Endothelial cell of umbilical vein (primary cell): ENCODE measurements around the gene FAM180B. TPM values are rescaled to one million over a fixed set of nuclear protein-coding genes. Genes with fewer than 3 reads are reported as not detected.
A peak's percentile ranks its signal among the peaks of the same experiment; 100 is the strongest.

ENCODE experiments used
- BruUV-seq: library from RNA; stranded (reverse); fragments of 400-500 nt; replicated peaks from 2 replicates; lab custom pipeline; 2021; lab: Mats Ljungman, UMichigan
- CTCF ChIA-PET: fragments of 300-600, 350-600 bp; sonication (Branson Sonifier 250); formaldehyde crosslinking; loops from one replicate; lab custom pipeline; 2021; ENCODE audit warnings: antibody characterized with exemption, inconsistent platforms; lab: Charles Lee
- POLR2A ChIA-PET: fragments of 300-600, 350-600 bp; sonication (Branson Sonifier 250); formaldehyde crosslinking; loops from one replicate; lab custom pipeline; 2021; ENCODE audit warnings: antibody characterized with exemption, inconsistent platforms; lab: Charles Lee
- DNase-seq: peaks from one replicate; pipeline ENCODE4 v3.0.0-alpha.2; 2011; ENCODE audit warnings: low read depth, low spot score
- FAIRE-seq: peaks from 2 replicates; lab custom pipeline; 2011; peaks lifted over from hg19 to GRCh38; lab: Jason Lieb, UNC
- H2AFZ ChIP-seq: 2 replicates; pipeline ENCODE4 v1.6.0; 2012; ENCODE audit warnings: low read depth, low read length, control low read depth, inconsistent platforms
- H3K27ac ChIP-seq: 2 replicates; pipeline ENCODE4 v1.5.1; 2011; ENCODE audit warnings: low read depth, mild to moderate bottlenecking, control low read depth, low read length, moderate library complexity; ENCODE audit not compliant: insufficient read depth
- H3K27me3 ChIP-seq, 2 experiments: 2 replicates each; pipeline versions ENCODE4 v1.6.0 to v1.6.1; 2011; ENCODE audit warnings: low read length in 2 of 2, mixed read lengths in 1 of 2; ENCODE audit not compliant: control insufficient read depth in 2 of 2, insufficient read depth in 2 of 2
- H3K36me3 ChIP-seq, 2 experiments: 2 replicates in 1 of 2; 3 replicates in 1 of 2; pipeline ENCODE4 v1.5.1; 2011; ENCODE audit warnings: low read length in 2 of 2, mild to moderate bottlenecking in 1 of 2, moderate library complexity in 1 of 2; ENCODE audit not compliant: control insufficient read depth in 2 of 2, insufficient read depth in 2 of 2; ENCODE audit errors: extremely low read depth in 1 of 2
- H3K4me1 ChIP-seq: 3 replicates; pipeline ENCODE4 v1.5.1; 2011; ENCODE audit warnings: mild to moderate bottlenecking, low read length; ENCODE audit not compliant: control insufficient read depth, insufficient read depth; ENCODE audit errors: extremely low read depth
- H3K4me2 ChIP-seq: 2 replicates; pipeline ENCODE4 v1.6.1; 2011; ENCODE audit warnings: low read length, control low read depth, mixed read lengths; ENCODE audit not compliant: insufficient read depth
- H3K4me3 ChIP-seq, 3 experiments: fragments of 200-600 bp in 1 of 3; sonication (generic), shearing (Covaris generic) in 1 of 3; replicated peaks in 1 of 3; 2 replicates each; pipeline ENCODE4 v1.5.1; 2011 to 2016; ENCODE audit warnings: control low read depth in 3 of 3, low read length in 3 of 3, mild to moderate bottlenecking in 2 of 3, inconsistent platforms in 1 of 3, low read depth in 1 of 3, moderate library complexity in 1 of 3; ENCODE audit not compliant: insufficient read depth in 1 of 3
- H3K79me2 ChIP-seq: 2 replicates; pipeline ENCODE4 v1.6.0; 2012; ENCODE audit warnings: low read length, inconsistent platforms; ENCODE audit not compliant: control insufficient read depth, insufficient read depth
- H3K9ac ChIP-seq: replicated peaks from 2 replicates; pipeline ENCODE3; 2011; ENCODE audit warnings: low read length, control low read depth; ENCODE audit not compliant: insufficient read depth; ENCODE audit errors: extremely low read depth
- H3K9me1 ChIP-seq: replicated peaks from 3 replicates; pipeline ENCODE4 v1.6.0; 2011; ENCODE audit warnings: mild to moderate bottlenecking, low read length; ENCODE audit not compliant: control insufficient read depth, insufficient read depth; ENCODE audit errors: extremely low read depth
- H3K9me3 ChIP-seq: replicated peaks from 2 replicates; pipeline ENCODE4 v1.5.1; 2012; ENCODE audit warnings: low read length, inconsistent platforms; ENCODE audit not compliant: control insufficient read depth, insufficient read depth
- H4K20me1 ChIP-seq: replicated peaks from 2 replicates; pipeline ENCODE3; 2011; ENCODE audit warnings: mild to moderate bottlenecking, low read length; ENCODE audit not compliant: control insufficient read depth, insufficient read depth; ENCODE audit errors: extremely low read depth
- CTCF ChIP-seq, 2 donors: IDR thresholded peaks; 1 replicate in 1 of 2; 2 replicates in 1 of 2; pipeline ENCODE4 v1.5.1; 2011; ENCODE audit warnings: low read length in 2 of 2, mild to moderate bottlenecking in 2 of 2, moderate library complexity in 2 of 2, control low read depth in 1 of 2, inconsistent platforms in 1 of 2, low read depth in 1 of 2; ENCODE audit not compliant: insufficient read depth in 1 of 2; ENCODE audit errors: extremely low read depth in 1 of 2
- EZH2 ChIP-seq: IDR thresholded peaks from 2 replicates; pipeline ENCODE4 v1.6.1; 2012; ENCODE audit warnings: borderline replicate concordance, low read depth, mild to moderate bottlenecking, moderate library complexity, low read length, inconsistent platforms; ENCODE audit not compliant: severe bottlenecking
- FOS ChIP-seq: IDR thresholded peaks from 2 replicates; pipeline ENCODE4 v1.6.1; 2011; ENCODE audit warnings: mild to moderate bottlenecking, low read length, moderate library complexity, borderline replicate concordance; ENCODE audit not compliant: insufficient read depth
- GATA2 ChIP-seq: IDR thresholded peaks from 2 replicates; pipeline ENCODE4 v1.7.0; 2011; ENCODE audit warnings: low read depth, mild to moderate bottlenecking, moderate library complexity, mixed read lengths, low read length; ENCODE audit not compliant: insufficient read length, insufficient read depth
- JUN ChIP-seq: IDR thresholded peaks from 2 replicates; pipeline ENCODE4 v1.6.1; 2011; ENCODE audit warnings: borderline replicate concordance, low read depth; ENCODE audit not compliant: insufficient read length, insufficient read depth
- POLR2A ChIP-seq: IDR thresholded peaks from 2 replicates; pipeline ENCODE4 v1.6.1; 2012; ENCODE audit warnings: low read depth, mild to moderate bottlenecking, control low read depth, low read length
- dilution Hi-C: fragments of 300-500 bp; cut with MboI; formaldehyde crosslinking; loops from one replicate; pipeline ENCODE4 v1.15.0; 2019; ENCODE audit warnings: low sequenced_read_pairs; ENCODE audit not compliant: extremely low pct_ligation_motif_present
- intact Hi-C: fragments of 100-400 bp; cut with micrococcal nuclease; formaldehyde crosslinking; loops from one replicate; pipeline ENCODE4 v1.10.0; 2022
- polyA plus RNA-seq, 4 experiments: library from polyadenylated mRNA; depleted of rRNA in 3 of 4; stranded (reverse) in 3 of 4; unstranded in 1 of 4; fragments of >200 nt; gene quantifications; 2 replicates each; pipeline versions ENCODE4 v1.2.1 to v1.2.3, GENCODE V29; 2011 to 2012; ENCODE audit warnings: missing spikeins in 1 of 4
- total RNA-seq: library from RNA; stranded (reverse); gene quantifications from 2 replicates; pipeline ENCODE4 v1.2.3, GENCODE V29; 2021

Gene FAM180B
- total and polyA plus RNA-seq, 2 donors (not counting 3 experiments of a cell fraction or from before 2014, with no cell fraction given) = not detected

- DNase-seq = peak; percentile 81
- peak overlapping the region; percentile 85 for H3K4me2 ChIP-seq
- no peak overlapping the region for H3K9ac ChIP-seq
These were observed 47.5 kb upstream of the FAM180B start for GRCh38 chr11:47538741-47539565.

More at GRCh38 chr11:47538741-47539565, 47.5 kb upstream of the FAM180B start:
- Histone ChIP-seq H3K9me1 (no peaks in the 10 kb centered on the region), H3K27me3 (no peaks in the 10 kb centered on the region), H3K9me3 (no peaks in the 10 kb centered on the region), H3K4me1 (peaks cover 27% of the 10 kb centered on the region), H2AFZ (no peak overlapping the region), H3K27ac (peak overlapping the region; percentile 58), H3K79me2 (peaks cover 95% of the 10 kb centered on the region), H3K36me3 (no peaks in the 10 kb centered on the region), H3K4me3 (no peak overlapping the region), H4K20me1 (peaks cover 13% of the 10 kb centered on the region)
- FAIRE-seq = no peak
- BruUV-seq = no TSS peak
- POLR2A ChIA-PET = no interaction called here
- CTCF ChIA-PET = interaction anchor here (0.6 to 4.9 kb wide), 8 partner anchors 10 to 73 kb away, joined by 3 to 41 read pairs (median 4); partner anchors contain the start of gene CELF1
- TF ChIP-seq FOS (no peak), JUN (no peak), CTCF (IDR thresholded peaks at IDR 0.05; ENCODE audit: extremely low read depth in 1 of 2, insufficient read depth in 1 of 2, low read depth in 1 of 2, low read length in 2 of 2) (no peak), EZH2 (no peak), POLR2A (no peak), GATA2 (no peak)
- dilution Hi-C loops (no loop called here), intact Hi-C loops (loop anchor here (2.0 kb wide), 2 partner anchors 14 kb away; partner anchors contain the start of gene CELF1)
